Measurements from ENCODE around the gene BTC.
"Not testable (repeated sequence)": the region's sequence is repeated elsewhere in the genome, so short reads cannot be mapped to it uniquely, and the experiment has no call there.

Gene BTC

GRCh38 chr4:74821541-74821940, 27.2 kb upstream of the BTC start:
- no peak for TF ChIP-seq CTCF (IDR thresholded peaks at IDR 0.05; ENCODE audit: control extremely low read depth, extremely low read depth, low read depth, missing control alignments)
- ChIA-PET POLR2A (no interaction called here), CTCF (interaction anchor here (0.7 kb wide), 1 partner anchor 82 kb away, joined by 3 read pairs; no protein-coding TSS in a partner anchor)
- DNase-seq (ENCODE audit: extremely low spot score), result no peak

GRCh38 chr4:74814052-74814451, 19.7 kb upstream of the BTC start:
- ChIA-PET POLR2A (no interaction called here), CTCF (no interaction called here)
- TF ChIP-seq CTCF (IDR thresholded peaks at IDR 0.05; ENCODE audit: control extremely low read depth, extremely low read depth, low read depth, missing control alignments), result no peak
- DNase-seq (ENCODE audit: extremely low spot score), result no peak

- CTCF ChIA-PET, result interaction anchor here (1.3 kb wide), 1 partner anchor 9 kb away, joined by 4 read pairs; no protein-coding TSS in a partner anchor
- POLR2A ChIA-PET; DNase-seq (ENCODE audit: extremely low spot score): not testable (repeated sequence)
Measured at GRCh38 chr4:74812056-74812455, 17.7 kb upstream of the BTC start.

GRCh38 chr4:74805601-74806000, 11.3 kb upstream of the BTC start:
- CTCF ChIA-PET, result no interaction called here
- TF ChIP-seq CTCF (IDR thresholded peaks at IDR 0.05; ENCODE audit: control extremely low read depth, extremely low read depth, low read depth, missing control alignments), result no peak
- DNase-seq (ENCODE audit: extremely low spot score), result no peak
- POLR2A ChIA-PET, result no interaction called here

GRCh38 chr4:74800310-74800709, 6.0 kb upstream of the BTC start:
- POLR2A ChIA-PET, result no interaction called here
- CTCF ChIA-PET, result no interaction called here
- no peak for DNase-seq (ENCODE audit: extremely low spot score)

GRCh38 chr4:74796631-74797030, 2.3 kb upstream of the BTC start:
- POLR2A ChIA-PET, result no interaction called here

More at GRCh38 chr4:74800310-74800709, 6.0 kb upstream of the BTC start:
- no peak for TF ChIP-seq CTCF (IDR thresholded peaks at IDR 0.05; ENCODE audit: control extremely low read depth, extremely low read depth, low read depth, missing control alignments)

More at GRCh38 chr4:74796631-74797030, 2.3 kb upstream of the BTC start:
- CTCF ChIA-PET, result interaction anchor here (1.6 to 1.7 kb wide), 2 partner anchors 15 to 20 kb away, joined by 3 to 4 read pairs; no protein-coding TSS in a partner anchor
- no peak for TF ChIP-seq CTCF (IDR thresholded peaks at IDR 0.05; ENCODE audit: control extremely low read depth, extremely low read depth, low read depth, missing control alignments)
- DNase-seq (ENCODE audit: extremely low spot score), result no peak

All from GM10248 (cell line).